ENCODE data around the gene RFTN1.

DNA sequence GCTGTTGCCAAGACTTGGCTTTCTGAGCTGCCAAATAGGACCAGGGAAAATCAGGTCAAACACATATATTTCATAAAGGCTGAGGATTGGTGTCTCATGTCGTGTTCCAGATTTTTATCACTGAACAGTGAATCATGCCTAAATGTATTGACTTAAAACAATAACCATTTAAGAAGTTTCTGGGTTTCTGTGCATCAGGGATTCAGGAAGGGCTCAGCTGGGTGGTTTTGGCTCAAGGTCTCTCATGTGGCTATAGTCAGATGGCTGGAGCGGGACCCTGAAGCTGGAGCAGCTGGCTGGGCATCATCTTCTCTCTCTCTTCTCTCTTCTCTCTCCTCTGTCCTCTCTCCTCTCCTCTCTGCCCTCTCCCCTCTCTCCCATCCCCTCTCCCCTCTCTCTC is 10.7 kb upstream of the RFTN1 start:
- no peak for TF ChIP-seq POLR2A (IDR thresholded peaks at IDR 0.05)
- no peak for TF ChIP-seq CTCF (IDR thresholded peaks at IDR 0.05)

All from lower leg skin (tissue), 3 donors.